HepG2 (cell line): ENCODE measurements around the gene SLC45A1. TPM values are rescaled to one million over a fixed set of nuclear protein-coding genes. Genes with fewer than 3 reads are reported as not detected.

Experiments
- ATAC-seq: fragments of 200-7000 bp; cut with Tn5 transposase; 3 replicates; pipeline ENCODE4 v1.9.1; 2020; ENCODE audit warnings: mild to moderate bottlenecking, moderate library complexity
- BruUV-seq: library from RNA; stranded (reverse); fragments of 400-500 nt; replicated peaks from 2 replicates; lab custom pipeline; 2021; lab: Mats Ljungman, UMichigan
- CTCF ChIA-PET: fragments of 300-600 bp; formaldehyde crosslinking; extraction: SDS; loops from one replicate; lab custom pipeline; 2021; ENCODE audit warnings: low total read pairs, inconsistent platforms, low intra/inter-chr PET ratio; lab: Yijun Ruan, JAX
- POLR2A ChIA-PET: fragments of 350-600 bp; sonication (Branson Sonifier 250); formaldehyde crosslinking; loops from one replicate; lab custom pipeline; 2020; ENCODE audit warnings: antibody characterized with exemption, inconsistent platforms; lab: Yijun Ruan, JAX
- DNase-seq: peaks from one replicate; pipeline ENCODE4 v3.0.0-alpha.2; 2015; ENCODE audit warnings: low spot score
- FAIRE-seq: peaks from 3 replicates; lab custom pipeline; 2011; peaks lifted over from hg19 to GRCh38; lab: Jason Lieb, UNC
- H2AFZ ChIP-seq: one replicate; pipeline ENCODE4 v1.6.1; 2011; ENCODE audit warnings: low read length, inconsistent platforms
- H3K27ac ChIP-seq: fragments of 300-600 bp; 3 replicates; pipeline ENCODE4 v1.8.0; 2011; ENCODE audit warnings: mixed run types, mild to moderate bottlenecking, mixed read lengths, low read length, inconsistent platforms; ENCODE audit not compliant: insufficient read depth; ENCODE audit errors: extremely low read length
- H3K27me3 ChIP-seq, 2 experiments: fragments of 200-600 bp in 1 of 2; 2 replicates in 1 of 2; 3 replicates in 1 of 2; pipeline versions ENCODE4 v1.6.0 to v1.8.0; 2011; ENCODE audit warnings: low read length in 2 of 2, mild to moderate bottlenecking in 2 of 2, moderate library complexity in 2 of 2, inconsistent platforms in 1 of 2; ENCODE audit not compliant: insufficient read depth in 2 of 2, control insufficient read depth in 1 of 2
- H3K36me3 ChIP-seq, 2 experiments: fragments of 200-600 bp in 1 of 2; replicated peaks in 1 of 2; 2 replicates in 1 of 2; 3 replicates in 1 of 2; pipeline versions ENCODE4 v1.5.1 to v1.8.0; 2011; ENCODE audit warnings: low read length in 2 of 2, inconsistent platforms in 1 of 2; ENCODE audit not compliant: insufficient read depth in 2 of 2, control insufficient read depth in 1 of 2
- H3K4me1 ChIP-seq: 2 replicates; pipeline ENCODE4 v1.5.1; 2012; ENCODE audit warnings: low read length, inconsistent platforms; ENCODE audit not compliant: insufficient read depth
- H3K4me2 ChIP-seq: 2 replicates; pipeline ENCODE4 v1.6.0; 2011; ENCODE audit warnings: low read depth, low read length, inconsistent platforms
- H3K4me3 ChIP-seq, 3 experiments: fragments of 200-600 bp in 1 of 3; sonication (generic), shearing (Covaris generic) in 1 of 3; replicated peaks in 1 of 3; 2 replicates each; pipeline ENCODE4 v1.5.1; 2011 to 2016; ENCODE audit warnings: low read length in 3 of 3, inconsistent platforms in 2 of 3, low read depth in 2 of 3, mild to moderate bottlenecking in 2 of 3, control low read depth in 1 of 3, mixed read lengths in 1 of 3; ENCODE audit not compliant: insufficient read depth in 1 of 3
- H3K79me2 ChIP-seq: one replicate; pipeline ENCODE4 v1.6.1; 2011; ENCODE audit warnings: low read length, inconsistent platforms; ENCODE audit not compliant: insufficient read depth
- H3K9ac ChIP-seq: 2 replicates; pipeline ENCODE4 v1.6.0; 2011; ENCODE audit warnings: mild to moderate bottlenecking, low read depth, low read length, inconsistent platforms; ENCODE audit not compliant: insufficient read depth
- H3K9me3 ChIP-seq: 2 replicates; pipeline ENCODE4 v1.5.1; 2012; ENCODE audit warnings: mild to moderate bottlenecking, low read length
- H4K20me1 ChIP-seq: 2 replicates; pipeline ENCODE4 v1.6.0; 2011; ENCODE audit warnings: inconsistent platforms, mild to moderate bottlenecking, low read length, moderate library complexity; ENCODE audit not compliant: insufficient read depth
- ATF6 ChIP-seq: sonication (generic); formaldehyde crosslinking; conservative IDR thresholded peaks from 2 replicates; pipeline ENCODE4 v1.4.0; 2020; ENCODE audit warnings: missing genetic modification reagents
- ELF4 ChIP-seq: sonication (generic); formaldehyde crosslinking; IDR thresholded peaks from 2 replicates; pipeline ENCODE4 v1.5.0; 2020; ENCODE audit warnings: missing genetic modification reagents, mild to moderate bottlenecking, moderate library complexity, borderline replicate concordance
- GFI1 ChIP-seq: sonication (generic); formaldehyde crosslinking; IDR thresholded peaks from 2 replicates; pipeline ENCODE4 v1.5.0; 2020; ENCODE audit warnings: missing genetic modification reagents, mild to moderate bottlenecking, borderline replicate concordance
- MEIS1 ChIP-seq: sonication (generic); formaldehyde crosslinking; IDR thresholded peaks from 2 replicates; pipeline ENCODE4 v1.9.0; 2021; ENCODE audit warnings: mild to moderate bottlenecking, missing genetic modification reagents, moderate library complexity, borderline replicate concordance
- ZNF12 ChIP-seq: sonication (generic); formaldehyde crosslinking; IDR thresholded peaks from 2 replicates; pipeline ENCODE4 v1.5.0; 2020; ENCODE audit warnings: missing genetic modification reagents
- ZNF329 ChIP-seq: sonication (generic); formaldehyde crosslinking; IDR thresholded peaks from 2 replicates; pipeline ENCODE4 v1.9.0; 2021; ENCODE audit warnings: low read depth, mild to moderate bottlenecking, missing genetic modification reagents
- ZNF550 ChIP-seq: sonication (generic); formaldehyde crosslinking; IDR thresholded peaks from 2 replicates; pipeline ENCODE4 v1.4.0; 2020; ENCODE audit warnings: mild to moderate bottlenecking, missing genetic modification reagents, borderline replicate concordance
- ZNF576 ChIP-seq: sonication (generic); formaldehyde crosslinking; IDR thresholded peaks from 2 replicates; pipeline ENCODE4 v1.4.0; 2020; ENCODE audit warnings: mild to moderate bottlenecking, missing genetic modification reagents
- WGBS: methylation state at CpG from one replicate; pipeline ENCODE4 v1.1.6; 2017; ENCODE audit warnings: low lambda C conversion rate; 5-methylcytosine and 5-hydroxymethylcytosine counted together
- in situ Hi-C: cut with HindIII; loops from 2 replicates; pipeline ENCODE4 v1.10.0; 2017; ENCODE audit warnings: low pct_unique_long_range_greater_than_20kb; ENCODE audit not compliant: extremely low pct_ligation_motif_present
- intact Hi-C: fragments of 100-400 bp; cut with micrococcal nuclease; formaldehyde crosslinking; loops from one replicate; pipeline ENCODE4 v1.10.0; 2022; ENCODE audit not compliant: unreplicated experiment
- polyA plus RNA-seq, 8 experiments: library from polyadenylated mRNA; depleted of rRNA in 3 of 8; stranded (reverse) in 7 of 8; unstranded in 1 of 8; fragments of >200 nt; fragmentation: Illumina TruSeq in 4 of 8; extraction: Trizol in 4 of 8; gene quantifications; 2 replicates each; pipeline versions ENCODE4 v1.2.1 to v1.2.3, GENCODE V29; 2011 to 2016; ENCODE audit warnings: low read depth in 4 of 8, missing spikeins in 1 of 8, mixed read lengths in 1 of 8; ENCODE audit not compliant: insufficient read depth in 1 of 8
- total RNA-seq, 5 experiments: library from RNA; depleted of rRNA; stranded (reverse); fragments of >200 nt; fragmentation: Illumina TruSeq; extraction: Trizol; gene quantifications; 2 replicates each; pipeline ENCODE4 v1.2.3, GENCODE V29; 2016; ENCODE audit warnings: low read depth in 1 of 5
- TF ChIP-seq, protein P1 (sequence below): sonication (generic); formaldehyde crosslinking; IDR thresholded peaks from 2 replicates; pipeline ENCODE4 v1.4.0; 2020; ENCODE audit warnings: missing genetic modification reagents

SLC45A1 gene
- total and polyA plus RNA-seq, 2 of the 13 experiments (the other 11 are each of a cell fraction or from before 2014, with no cell fraction given), result not detected

DNA sequence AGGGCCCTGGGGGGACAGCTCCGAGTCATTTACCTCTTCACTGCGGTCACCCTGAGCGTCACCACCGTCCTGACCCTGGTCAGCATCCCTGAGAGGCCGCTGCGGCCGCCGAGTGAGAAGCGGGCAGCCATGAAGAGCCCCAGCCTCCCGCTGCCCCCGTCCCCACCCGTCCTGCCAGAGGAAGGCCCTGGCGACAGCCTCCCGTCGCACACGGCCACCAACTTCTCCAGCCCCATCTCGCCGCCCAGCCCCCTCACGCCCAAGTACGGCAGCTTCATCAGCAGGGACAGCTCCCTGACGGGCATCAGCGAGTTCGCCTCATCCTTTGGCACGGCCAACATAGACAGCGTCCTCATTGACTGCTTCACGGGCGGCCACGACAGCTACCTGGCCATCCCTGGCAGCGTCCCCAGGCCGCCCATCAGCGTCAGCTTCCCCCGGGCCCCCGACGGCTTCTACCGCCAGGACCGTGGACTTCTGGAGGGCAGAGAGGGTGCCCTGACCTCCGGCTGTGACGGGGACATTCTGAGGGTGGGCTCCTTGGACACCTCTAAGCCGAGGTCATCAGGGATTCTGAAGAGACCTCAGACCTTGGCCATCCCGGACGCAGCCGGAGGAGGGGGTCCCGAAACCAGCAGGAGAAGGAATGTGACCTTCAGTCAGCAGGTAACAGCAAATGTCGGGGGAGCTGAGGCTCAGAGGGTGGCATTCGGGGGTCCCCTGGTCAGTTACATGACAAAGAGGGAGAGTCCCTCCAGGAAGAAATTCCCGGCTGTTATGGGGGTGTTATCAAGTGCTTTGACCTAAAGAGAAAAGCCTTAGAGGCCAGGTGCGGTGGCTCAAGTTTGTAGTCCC lies 12.6 kb downstream of the SLC45A1 start (continued):
- TF ChIP-seq, protein P1, sequence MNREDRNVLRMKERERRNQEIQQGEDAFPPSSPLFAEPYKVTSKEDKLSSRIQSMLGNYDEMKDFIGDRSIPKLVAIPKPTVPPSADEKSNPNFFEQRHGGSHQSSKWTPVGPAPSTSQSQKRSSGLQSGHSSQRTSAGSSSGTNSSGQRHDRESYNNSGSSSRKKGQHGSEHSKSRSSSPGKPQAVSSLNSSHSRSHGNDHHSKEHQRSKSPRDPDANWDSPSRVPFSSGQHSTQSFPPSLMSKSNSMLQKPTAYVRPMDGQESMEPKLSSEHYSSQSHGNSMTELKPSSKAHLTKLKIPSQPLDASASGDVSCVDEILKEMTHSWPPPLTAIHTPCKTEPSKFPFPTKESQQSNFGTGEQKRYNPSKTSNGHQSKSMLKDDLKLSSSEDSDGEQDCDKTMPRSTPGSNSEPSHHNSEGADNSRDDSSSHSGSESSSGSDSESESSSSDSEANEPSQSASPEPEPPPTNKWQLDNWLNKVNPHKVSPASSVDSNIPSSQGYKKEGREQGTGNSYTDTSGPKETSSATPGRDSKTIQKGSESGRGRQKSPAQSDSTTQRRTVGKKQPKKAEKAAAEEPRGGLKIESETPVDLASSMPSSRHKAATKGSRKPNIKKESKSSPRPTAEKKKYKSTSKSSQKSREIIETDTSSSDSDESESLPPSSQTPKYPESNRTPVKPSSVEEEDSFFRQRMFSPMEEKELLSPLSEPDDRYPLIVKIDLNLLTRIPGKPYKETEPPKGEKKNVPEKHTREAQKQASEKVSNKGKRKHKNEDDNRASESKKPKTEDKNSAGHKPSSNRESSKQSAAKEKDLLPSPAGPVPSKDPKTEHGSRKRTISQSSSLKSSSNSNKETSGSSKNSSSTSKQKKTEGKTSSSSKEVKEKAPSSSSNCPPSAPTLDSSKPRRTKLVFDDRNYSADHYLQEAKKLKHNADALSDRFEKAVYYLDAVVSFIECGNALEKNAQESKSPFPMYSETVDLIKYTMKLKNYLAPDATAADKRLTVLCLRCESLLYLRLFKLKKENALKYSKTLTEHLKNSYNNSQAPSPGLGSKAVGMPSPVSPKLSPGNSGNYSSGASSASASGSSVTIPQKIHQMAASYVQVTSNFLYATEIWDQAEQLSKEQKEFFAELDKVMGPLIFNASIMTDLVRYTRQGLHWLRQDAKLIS, result no peak

GRCh38 chr1:8332806-8333205 lies 14.9 kb downstream of the SLC45A1 start:
- Histone ChIP-seq H3K27me3 (peaks cover 1 to 42% of the 10 kb centered on the region in 2 experiments; a peak in 4 of 5 replicates), H3K4me2 (no peak overlapping the region), H3K9me3 (no peaks in the 10 kb centered on the region), H4K20me1 (no peaks in the 10 kb centered on the region), H3K4me1 (0 out of 2 replicates have a peak, but pooled peaks cover 9% of the 10 kb centered on the region), H3K4me3 (no peak overlapping the region), H3K9ac (no peak overlapping the region), H2AFZ (no peak overlapping the region), H3K36me3 (no peaks in the 10 kb centered on the region), H3K27ac (no peak overlapping the region), H3K79me2 (no peaks in the 10 kb centered on the region)
- ATAC-seq (no peak), FAIRE-seq (no peak), DNase-seq (no peak)
- BruUV-seq, result no TSS peak
- 67% methylated on average over 13 of the region's 16 CpGs for WGBS
- in situ Hi-C loops (no loop called here), intact Hi-C loops (no loop called here)
- TF ChIP-seq ATF6 (CRISPR knock-in tag) (no peak), ZNF12 (CRISPR knock-in tag) (no peak), MEIS1 (CRISPR knock-in tag) (no peak), ZNF576 (CRISPR knock-in tag) (no peak), ZNF329 (no peak), GFI1 (no peak), ZNF550 (no peak), ELF4 (CRISPR knock-in tag) (no peak)
- ChIA-PET POLR2A (no interaction called here), CTCF (no interaction called here)
